T-helper 1 cell (primary cell): ENCODE data around the gene GPC6.
"Not testable (repeated sequence)": the region's sequence is repeated elsewhere in the genome, so short reads cannot be mapped to it uniquely, and the experiment has no call there.

Experiments used
- DNase-seq, 5 donors: peaks; one replicate each; pipeline ENCODE4 v3.0.0-alpha.2; 2012 to 2020

GPC6 gene

DNA sequence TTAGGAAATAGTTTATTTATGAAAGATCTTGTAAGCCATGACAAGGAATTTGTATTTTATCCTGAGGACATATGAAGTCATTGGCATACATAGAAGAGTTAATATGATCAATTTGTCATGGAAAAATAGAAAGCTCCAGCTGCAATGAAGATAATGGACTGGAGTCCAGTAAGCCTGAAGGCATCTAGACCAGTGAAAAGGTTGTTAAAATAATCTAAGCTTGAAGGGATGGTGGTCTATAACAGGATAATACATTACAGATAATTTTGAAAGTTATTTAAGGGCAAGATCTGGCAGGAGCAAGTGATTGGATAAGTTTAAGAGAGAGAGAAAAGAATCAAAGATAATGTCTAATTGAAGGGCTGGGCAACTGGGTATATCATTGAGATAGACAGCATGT, 224.2 kb downstream of the GPC6 start:
- no peak for DNase-seq

DNA sequence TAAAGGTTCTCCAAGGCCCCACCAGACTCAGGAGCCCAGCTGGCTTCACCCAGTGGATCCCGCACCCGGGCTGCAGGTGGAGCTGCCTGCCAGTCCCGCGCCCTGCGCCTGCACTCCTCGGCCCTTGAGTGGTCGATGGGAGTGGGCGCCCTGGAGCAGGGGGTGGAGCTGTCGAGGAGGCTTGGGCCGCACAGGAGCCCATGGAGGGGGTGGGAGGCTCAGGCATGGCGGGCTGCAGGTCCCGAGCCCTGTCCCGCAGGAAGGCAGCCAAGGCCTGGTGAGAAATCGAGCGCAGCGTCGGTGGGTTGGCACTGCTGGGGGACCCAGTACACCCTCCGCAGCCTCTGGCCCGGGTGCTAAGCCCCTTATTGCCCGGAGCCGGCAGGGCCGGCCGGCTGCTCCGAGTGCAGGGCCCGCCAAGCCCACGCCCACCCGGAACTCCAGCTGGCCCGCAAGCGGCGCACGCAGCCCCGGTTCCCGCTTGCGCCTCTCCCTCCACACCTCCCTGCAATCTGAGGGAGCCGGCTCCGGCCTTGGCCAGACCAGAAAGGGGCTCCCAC, 228.1 kb downstream of the GPC6 start:
- DNase-seq = not testable (repeated sequence)

DNA sequence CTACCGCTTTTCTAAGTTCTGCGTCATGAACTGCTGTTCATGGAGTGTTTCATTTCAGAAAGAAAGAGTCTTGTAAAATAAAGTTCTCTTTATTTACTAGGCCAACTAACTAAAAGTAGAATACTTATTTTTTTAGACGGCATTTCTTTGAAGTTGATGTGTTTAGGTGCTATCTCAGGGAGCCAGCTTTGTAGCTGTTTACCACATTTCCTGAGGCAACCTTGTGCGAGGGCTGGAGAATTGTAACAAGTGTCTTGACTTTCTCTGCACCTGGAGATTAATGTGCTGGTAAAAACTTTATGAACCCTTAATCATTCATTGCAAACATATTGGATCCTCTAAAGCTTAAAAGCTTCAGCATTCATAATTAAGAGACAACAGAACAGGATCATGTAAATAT, 229.3 kb downstream of the GPC6 start:
- DNase-seq = no peak

DNA sequence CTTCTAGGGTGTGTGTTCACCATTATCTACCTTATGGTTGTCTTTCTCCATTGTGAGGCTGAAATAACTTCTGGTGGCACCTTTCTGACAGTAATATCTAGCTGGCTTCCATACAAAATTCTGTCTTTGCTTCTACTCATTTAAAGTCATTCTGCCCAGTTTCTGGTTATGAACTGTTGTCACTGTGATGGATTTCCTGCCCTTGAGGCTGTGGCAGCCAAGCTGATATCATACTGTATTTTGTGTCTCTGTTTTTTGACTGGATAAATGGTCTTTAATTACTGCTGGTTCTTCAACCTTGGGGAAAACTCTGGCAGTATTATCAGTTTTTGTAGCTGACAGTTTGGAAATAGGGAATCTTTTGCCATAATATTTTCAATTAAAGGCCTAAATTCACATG, 233.4 kb downstream of the GPC6 start:
- no peak for DNase-seq

DNA sequence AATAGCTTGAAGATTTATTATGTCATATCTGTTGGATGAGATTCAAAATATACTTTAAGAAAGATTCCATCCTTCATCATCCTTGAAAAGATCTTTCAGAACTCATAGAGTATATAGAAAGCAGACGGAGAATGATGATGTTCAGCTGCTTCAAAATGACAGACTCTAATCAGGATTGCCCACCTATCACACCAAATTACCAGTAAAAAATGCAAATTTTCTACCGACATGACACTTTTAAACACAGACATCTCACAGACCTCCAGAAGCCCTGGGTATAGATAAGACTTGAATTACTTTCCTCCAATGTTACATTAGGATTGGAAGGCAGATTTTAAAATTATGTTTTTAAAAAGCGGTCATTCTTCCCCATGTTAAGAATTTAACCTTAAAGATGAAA, 235.5 kb downstream of the GPC6 start:
- no peak for DNase-seq

DNA sequence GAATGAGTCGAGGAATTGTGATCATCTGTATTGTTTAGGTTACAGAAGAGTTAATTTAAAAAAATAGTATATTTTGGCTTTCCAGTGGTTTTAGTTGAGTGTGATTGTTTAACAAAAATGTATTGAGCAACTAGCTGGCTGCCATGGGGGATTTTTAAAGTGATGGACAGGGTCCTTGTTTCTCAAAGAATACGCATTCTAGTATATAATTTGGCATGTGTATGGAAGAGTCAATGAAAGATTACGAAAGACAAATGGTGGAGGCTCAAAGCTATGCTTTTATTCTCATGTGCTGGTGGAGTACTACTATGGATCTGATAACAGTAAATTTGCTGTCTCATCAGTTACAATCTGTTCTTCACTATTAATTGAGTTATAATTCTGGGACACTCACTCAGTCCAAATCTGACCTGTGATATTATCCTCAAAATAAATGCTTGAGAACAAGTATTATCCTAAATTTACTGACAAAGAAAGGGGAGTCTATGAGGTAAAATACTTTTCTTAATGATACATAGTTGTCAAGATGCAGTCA, 240.0 kb downstream of the GPC6 start:
- DNase-seq = no peak

DNA sequence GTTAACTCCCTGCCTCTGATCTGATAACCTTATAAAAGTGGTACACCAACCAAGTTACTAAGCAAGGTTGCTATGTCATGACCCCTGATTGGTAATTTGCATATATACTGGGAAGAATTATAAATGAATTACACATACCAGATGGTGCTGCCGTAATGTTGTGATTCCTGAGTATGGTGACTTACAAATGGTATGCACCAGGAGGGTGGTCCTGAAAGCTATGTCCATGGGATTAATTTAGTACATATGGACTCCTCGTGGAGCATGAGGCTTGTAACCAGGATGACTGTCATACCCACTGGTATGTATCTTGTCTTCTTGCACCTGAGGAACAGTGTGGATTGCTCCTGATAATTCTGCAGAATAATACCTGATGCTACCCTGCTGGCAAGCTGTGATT, 240.6 kb downstream of the GPC6 start:
- no peak for DNase-seq

DNA sequence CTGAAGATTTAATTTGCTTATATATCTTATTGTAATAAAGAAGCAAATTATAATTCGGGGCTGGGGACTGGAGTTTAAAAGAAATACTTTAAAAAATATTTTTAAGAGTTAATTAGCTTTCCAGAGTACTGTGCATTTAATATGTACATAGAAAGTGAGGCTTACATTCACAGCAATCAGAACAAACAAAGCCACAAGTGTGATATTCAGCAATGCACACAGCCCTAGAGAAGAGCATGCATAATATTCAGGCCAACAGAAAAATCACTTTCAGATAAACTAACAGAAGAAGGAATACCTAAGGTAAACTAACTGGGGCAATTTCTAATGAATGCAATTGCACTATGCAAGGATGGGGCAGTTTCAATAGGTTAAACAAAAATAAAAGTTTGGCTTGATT, 241.8 kb downstream of the GPC6 start:
- no peak for DNase-seq

DNA sequence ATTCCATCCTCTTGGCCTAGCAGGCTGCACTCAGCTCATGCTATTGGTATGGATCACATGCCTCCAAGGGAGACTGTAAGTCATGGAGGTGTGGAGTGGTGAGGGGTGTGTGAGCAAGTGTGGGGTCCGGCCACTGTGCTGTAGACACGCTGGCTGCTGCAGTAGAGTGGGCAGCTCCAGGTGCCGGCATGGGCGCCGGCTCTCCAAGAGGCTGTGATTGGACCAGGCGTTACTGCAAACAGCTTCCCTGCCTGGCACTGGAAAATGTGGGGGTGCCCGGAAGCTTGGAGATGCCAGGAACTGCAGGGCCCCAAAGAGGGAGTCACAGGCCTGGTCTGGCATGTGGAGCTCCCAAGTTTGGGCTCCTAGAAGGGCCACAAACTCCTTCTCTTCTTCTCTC, 245.7 kb downstream of the GPC6 start:
- no peak for DNase-seq

DNA sequence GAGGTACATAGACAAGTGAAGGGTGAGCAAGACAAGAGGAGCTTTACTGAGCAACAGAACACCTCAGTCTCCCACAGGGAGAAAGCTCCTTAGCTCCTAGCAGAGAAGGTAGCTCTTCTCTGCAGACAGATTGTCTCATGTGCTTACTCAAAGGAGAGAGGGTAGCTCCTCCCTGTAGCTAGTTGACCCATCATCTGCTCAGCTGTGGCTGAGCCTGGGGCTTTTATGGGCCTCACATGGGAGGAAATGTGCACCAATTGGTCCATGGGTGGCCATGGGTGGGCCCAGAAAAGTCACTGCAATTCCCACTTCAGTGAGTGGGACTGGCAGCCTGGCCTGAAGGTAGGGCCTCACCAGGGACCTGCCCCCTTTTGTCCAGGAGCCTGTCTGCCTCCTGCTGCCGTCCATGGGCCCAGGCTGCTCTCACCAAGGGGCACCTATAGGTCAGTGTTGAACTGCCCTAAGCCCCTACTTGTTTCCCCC, 246.2 kb downstream of the GPC6 start:
- DNase-seq = no peak

DNA sequence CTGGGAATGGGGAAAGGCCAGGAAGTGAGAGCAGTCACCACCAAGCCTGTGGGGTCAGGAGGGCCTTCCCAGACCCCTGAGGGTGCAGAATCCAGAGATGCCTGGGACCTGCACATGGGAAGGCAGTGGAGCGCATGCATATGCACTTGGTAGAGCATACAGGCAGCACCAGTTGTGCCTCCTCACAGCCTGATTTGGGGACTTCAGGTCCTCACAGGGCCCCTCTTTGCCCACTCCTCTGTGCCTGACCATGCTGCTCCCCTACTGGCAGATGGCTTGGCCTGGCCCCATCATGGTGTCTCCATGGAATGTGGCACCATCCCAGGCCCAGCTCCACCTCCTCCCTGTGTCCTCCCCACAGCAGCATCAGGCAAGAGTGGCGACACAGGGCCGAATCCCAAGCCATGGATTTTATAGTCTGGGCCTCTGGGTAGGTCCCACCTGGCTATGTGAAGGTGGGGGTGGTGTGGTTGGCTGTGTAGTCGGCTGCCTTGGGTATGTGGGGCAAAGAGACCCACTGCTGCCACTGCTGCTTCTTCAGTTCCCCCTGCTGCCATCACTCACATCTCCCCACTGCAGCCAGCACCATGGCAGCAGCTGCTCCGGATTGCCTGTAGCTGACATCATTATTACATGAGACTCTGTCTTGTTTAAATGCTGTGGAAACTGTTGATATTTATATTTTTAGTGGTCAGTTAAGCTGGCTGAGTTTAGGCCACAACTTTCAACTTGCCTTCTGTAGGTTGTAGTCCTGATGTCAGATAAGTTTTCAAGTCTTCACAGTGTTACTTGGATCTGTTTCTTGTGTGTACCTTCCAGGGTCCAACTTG, 247.0 kb downstream of the GPC6 start:
- DNase-seq = no peak

DNA sequence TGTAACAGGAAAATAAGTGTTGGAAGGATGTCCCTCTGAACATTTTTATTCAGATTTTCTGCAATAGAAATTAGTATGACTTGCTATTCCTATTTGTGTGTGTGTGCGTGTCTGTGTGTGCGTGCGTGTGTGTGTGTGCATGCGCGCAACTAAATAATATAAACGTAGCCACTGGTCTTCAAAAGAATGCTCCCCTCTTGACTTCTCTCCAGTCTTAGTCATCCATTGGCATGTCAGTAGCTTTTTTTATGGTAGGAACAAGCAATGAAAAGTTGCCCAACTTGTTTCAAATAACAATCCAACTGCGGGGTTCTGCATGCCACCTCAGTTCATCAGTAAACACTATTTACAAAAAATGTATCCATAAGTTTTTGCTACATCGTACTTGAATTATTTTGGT, 249.6 kb downstream of the GPC6 start:
- DNase-seq = no peak

DNA sequence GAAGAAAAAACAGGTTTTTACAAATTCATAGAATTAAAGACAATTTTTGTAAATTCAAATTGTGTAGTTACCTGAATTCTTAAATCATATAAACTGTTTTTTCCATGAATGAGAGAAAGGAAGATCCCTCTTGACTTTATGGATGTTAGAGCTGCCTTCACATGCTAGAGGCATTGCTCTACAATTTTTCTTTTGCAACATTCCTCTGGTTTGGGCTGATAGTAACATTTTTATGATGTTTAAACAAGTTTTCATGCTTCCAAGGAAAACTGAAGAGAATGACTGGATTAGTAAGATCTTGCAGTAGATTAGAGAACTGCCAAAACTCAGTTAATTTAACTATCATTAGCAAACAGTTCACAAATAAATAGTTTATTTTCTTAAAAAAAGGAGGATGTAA, 250.6 kb downstream of the GPC6 start:
- no peak for DNase-seq

DNA sequence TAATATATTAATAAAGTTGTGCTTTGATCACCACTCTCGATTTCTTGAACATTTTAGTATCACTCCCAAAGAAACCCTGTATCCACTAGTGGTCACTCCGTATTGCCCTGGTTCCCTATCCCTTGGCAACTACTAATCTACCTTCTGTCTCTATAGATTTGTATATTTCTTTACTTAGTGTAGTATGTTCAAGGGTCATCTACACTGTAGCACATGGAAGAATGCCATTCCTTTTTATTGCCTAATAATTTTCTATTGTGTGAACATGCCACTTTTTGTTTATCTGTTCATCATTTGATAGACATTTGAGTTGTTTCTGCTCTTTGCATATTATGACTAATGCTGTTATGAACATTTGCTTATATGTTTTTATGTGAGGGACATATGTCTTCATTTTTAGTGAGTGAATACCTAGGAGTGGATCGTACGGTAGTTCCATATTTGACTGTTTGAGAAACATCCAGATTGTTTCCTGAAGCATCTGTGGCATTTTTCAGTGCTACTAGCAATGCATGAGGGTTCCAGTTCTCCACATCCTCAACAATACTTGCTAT, 254.0 kb downstream of the GPC6 start:
- no peak for DNase-seq

DNA sequence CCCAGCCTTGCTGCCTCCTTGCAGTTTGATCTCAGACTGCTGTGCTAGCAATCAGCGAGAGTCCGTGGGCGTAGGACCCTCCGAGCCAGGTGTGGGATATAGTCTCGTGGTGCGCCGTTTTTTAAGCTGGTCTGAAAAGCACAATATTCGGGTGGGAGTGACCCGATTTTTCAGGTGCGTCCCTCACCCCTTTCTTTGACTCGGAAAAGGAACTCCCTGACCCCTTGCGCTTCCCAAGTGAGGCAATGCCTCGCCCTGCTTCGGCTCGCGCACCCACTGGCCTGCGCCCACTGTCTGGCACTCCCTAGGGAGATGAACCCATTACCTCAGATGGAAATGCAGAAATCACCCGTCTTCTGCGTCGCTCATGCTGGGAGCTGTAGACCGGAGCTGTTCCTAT, 269.5 kb downstream of the GPC6 start:
- not testable (repeated sequence) for DNase-seq

DNA sequence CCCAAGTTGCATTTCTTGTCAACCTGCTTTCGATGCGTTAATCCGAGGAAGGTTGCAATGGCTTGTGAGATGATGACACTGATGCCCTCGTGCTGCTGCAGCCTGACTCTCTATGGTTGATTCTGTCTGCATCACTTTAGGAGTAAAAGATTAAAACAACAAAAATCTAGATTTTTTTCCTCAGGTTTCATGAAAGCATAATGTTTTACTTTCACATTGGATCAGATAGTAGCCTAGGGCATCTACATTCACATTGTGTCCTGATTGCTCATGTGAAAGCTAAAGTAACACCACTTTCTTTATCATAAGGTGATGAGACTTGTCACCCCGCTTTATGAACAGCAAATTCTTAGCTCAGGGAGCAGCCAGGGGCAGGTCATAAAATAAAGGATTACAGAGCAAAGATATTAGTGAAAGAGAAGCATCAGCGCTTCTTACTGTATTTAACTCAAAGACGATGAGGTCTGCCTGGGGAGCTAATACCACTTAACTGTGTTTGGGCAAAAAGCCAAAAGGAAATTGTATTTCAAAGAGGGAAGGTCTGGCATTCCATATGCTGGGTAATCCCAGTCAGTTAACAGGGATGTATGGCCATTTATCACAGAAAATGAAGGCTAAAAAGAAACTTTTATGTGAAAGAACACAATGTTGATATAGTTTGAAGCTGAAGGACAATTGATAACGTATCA, 270.5 kb downstream of the GPC6 start:
- DNase-seq = no peak

DNA sequence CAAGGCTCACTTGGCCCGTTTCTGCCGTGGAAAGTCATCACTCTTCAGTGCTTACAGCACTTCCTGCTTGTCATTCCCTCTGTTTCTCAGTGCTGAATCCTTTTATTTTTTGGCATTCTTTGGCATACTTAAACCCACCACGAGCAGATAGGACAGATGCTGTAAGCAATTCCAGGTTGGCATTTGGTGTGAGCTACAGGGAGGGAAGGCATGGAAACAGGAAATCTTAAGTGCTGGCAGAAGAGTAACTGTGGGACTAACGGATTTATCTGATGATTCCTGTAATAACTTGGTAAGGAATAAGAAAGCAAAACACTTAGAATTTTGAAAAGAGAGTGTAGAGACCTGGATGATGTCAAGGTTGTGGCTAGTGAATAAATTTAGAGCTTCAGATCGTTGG, 273.4 kb downstream of the GPC6 start:
- DNase-seq = no peak

DNA sequence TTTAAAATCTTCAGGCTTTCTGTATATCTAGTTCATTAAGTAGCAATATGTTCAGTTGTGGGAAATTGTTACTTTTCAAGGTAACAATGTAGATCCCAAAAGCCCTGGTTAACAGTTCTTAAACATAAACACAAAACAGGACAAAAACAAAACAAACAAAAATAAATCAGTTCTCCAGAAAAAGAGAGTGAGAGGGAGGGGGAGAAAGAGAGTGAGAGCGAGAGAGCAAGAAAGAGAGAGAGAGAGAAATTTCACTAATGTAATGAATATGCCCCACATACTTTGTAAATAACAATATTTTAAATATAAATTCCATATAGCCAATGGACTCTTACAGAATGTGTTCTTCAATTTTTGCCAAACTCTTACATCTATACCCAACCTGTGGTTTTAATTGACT, 275.5 kb downstream of the GPC6 start:
- DNase-seq = no peak

DNA sequence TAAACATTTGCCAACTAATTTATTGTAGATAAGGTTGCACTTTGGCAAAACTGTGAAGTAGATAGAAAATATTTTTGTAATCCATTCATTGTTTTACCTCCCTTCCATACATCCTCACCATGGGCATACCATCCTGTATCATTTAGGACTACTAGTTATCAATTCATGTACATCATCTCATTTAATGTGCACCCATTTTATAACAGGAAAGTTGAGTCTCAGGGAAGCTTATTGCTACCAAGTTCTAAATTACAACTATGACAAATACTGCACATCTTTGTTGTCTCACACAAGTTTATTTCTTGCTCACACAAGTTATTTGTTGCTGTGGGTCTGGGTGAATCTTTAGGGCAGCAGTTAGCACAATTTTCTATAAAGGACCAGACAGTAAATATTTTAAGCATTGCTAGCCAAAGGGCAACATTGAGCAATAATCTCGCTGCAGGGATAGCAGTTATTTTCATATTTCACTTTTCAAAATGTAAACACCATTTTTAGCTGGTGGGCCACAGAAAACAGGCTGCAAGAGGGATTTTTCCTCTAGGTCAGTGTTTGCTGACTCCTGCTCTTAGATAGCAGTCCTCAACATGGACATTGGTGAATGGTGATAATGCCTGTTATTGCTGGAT, 276.5 kb downstream of the GPC6 start:
- DNase-seq = no peak

DNA sequence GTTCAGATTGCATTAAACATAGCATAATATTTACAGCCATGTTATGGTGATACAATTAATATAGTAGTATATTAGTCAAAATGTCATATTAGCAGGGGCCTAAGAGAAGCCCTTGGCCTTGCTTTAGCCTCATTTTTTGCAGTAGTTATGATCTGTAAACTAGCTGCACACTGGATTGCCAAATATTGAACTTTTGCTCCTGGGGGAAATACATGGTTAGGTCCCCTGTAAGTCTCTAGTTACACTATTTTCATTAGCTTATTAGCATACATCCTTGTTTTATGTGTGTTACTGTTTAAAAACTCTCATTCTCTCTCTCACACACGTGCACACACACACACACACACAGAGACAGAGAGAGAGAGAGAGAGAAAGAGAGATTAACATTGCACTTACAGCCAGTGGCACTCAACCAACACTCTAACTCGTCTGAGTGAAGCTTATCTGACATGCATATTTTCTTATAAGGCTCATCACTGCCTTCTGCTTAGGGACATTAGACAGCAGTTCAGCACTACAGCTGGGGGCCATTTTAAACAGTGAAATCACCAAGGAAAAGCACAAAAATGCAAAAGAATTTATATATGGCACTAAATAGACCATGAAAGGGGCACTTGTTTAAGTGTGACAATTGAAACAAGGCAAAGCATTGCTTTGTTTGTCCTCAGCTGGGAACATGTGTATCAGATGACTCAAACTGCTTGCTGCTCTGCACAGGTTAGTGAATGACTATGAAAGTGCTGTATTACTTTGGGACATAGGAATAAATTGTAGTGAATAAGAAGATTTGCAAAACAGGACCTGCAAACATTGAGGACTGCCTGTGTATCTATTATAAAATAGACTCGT, 278.7 kb downstream of the GPC6 start:
- no peak for DNase-seq

DNA sequence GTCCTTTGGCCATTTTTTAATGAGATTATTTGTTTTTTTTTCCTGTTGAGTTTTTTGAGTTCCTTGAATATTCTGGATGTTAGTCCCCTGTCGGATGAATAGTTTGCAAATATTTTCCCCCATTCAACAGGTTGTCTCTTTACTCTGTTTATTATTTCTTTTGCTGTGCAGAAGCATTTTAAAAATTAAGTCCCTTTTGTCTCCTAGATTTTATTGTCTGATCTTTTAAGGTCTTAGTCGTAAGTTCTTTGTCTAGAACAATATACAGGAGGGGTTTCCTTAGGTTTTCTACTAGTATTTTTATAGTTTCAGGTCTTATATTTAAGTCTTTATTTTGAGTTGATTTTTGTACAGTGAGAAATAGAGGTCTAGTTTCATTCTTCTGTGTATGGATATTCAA, 284.4 kb downstream of the GPC6 start:
- DNase-seq = no peak

DNA sequence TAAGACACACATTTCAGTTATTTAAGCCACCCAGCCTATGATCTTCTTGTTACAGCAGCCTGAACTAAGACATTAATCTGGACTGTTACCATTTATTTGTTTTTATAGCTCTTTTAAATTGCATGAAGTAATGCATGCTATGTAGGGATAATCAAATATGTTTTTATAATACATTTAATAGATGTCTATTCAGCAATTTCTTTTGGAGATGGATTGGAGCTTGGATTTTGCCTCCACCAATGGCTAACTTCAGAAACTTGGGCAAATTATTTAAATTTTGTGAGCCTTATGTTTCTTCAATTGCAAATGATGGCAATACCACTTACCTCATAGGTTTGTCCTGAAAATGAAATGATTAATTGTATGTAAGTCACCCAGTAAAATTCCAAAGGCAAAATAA, 288.7 kb downstream of the GPC6 start:
- no peak for DNase-seq
